ENCODE data around the gene ZNF837.

GRCh38 chr19:58394821-58395219 lies 14.0 kb upstream of the ZNF837 start:
- TF ChIP-seq EZH2phosphoT487 (IDR thresholded peaks at IDR 0.05) (no peak), EZH2 (IDR thresholded peaks at IDR 0.05) (no peak)
